Astrocyte (in vitro differentiated cells and primary cell): ENCODE results near the gene PRR5. TPM values are rescaled to one million over a fixed set of nuclear protein-coding genes. Genes with fewer than 3 reads are reported as not detected.

Experiments
- DNase-seq: peaks from one replicate; pipeline ENCODE4 v3.0.0-alpha.2; 2010; ENCODE audit warnings: low read depth
- FAIRE-seq: peaks from 2 replicates; lab custom pipeline; 2011; peaks lifted over from hg19 to GRCh38; lab: Jason Lieb, UNC
- H2AFZ ChIP-seq: 2 replicates; pipeline ENCODE4 v1.6.0; 2012; ENCODE audit warnings: low read depth, low read length, inconsistent platforms
- H3K27ac ChIP-seq: 2 replicates; pipeline ENCODE4 v1.5.1; 2011; ENCODE audit warnings: low read depth, low read length, inconsistent platforms
- H3K27me3 ChIP-seq: 2 replicates; pipeline ENCODE4 v1.6.0; 2011; ENCODE audit warnings: low read length, inconsistent platforms; ENCODE audit not compliant: insufficient read depth
- H3K36me3 ChIP-seq: 2 replicates; pipeline ENCODE4 v1.5.1; 2011; ENCODE audit warnings: low read length, inconsistent platforms; ENCODE audit not compliant: insufficient read depth
- H3K4me1 ChIP-seq: 2 replicates; pipeline ENCODE4 v1.5.1; 2011; ENCODE audit warnings: low read length, inconsistent platforms; ENCODE audit not compliant: insufficient read depth
- H3K4me2 ChIP-seq: 2 replicates; pipeline ENCODE4 v1.6.0; 2012; ENCODE audit warnings: low read length, inconsistent platforms
- H3K4me3 ChIP-seq: 2 replicates; pipeline ENCODE4 v1.5.1; 2011; ENCODE audit warnings: low read depth, mild to moderate bottlenecking, low read length, inconsistent platforms; ENCODE audit not compliant: insufficient read depth
- H3K79me2 ChIP-seq: 2 replicates; pipeline ENCODE4 v1.6.0; 2012; ENCODE audit warnings: mild to moderate bottlenecking, low read length, inconsistent platforms; ENCODE audit not compliant: insufficient read depth
- H3K9ac ChIP-seq: 2 replicates; pipeline ENCODE4 v1.6.0; 2012; ENCODE audit warnings: mild to moderate bottlenecking, low read length, inconsistent platforms
- H3K9me3 ChIP-seq: 2 replicates; pipeline ENCODE4 v1.5.1; 2012; ENCODE audit warnings: low read depth, mild to moderate bottlenecking, low read length, inconsistent platforms; ENCODE audit not compliant: insufficient read depth
- H4K20me1 ChIP-seq: 2 replicates; pipeline ENCODE4 v1.6.0; 2012; ENCODE audit warnings: low read length, inconsistent platforms; ENCODE audit not compliant: insufficient read depth
- H3K27ac Mint-ChIP-seq: one replicate; pipeline ENCODE4 v1.8.0; 2021; ENCODE audit warnings: mild to moderate bottlenecking, mixed read lengths; ENCODE audit not compliant: unreplicated experiment
- H3K27me3 Mint-ChIP-seq: one replicate; pipeline ENCODE4 v1.8.0; 2021; ENCODE audit warnings: low read depth, mixed read lengths; ENCODE audit not compliant: unreplicated experiment
- H3K36me3 Mint-ChIP-seq: one replicate; pipeline ENCODE4 v1.8.0; 2021; ENCODE audit warnings: low read depth, mixed read lengths; ENCODE audit not compliant: unreplicated experiment
- H3K4me1 Mint-ChIP-seq: one replicate; pipeline ENCODE4 v1.8.0; 2021; ENCODE audit warnings: low read depth, mixed read lengths; ENCODE audit not compliant: unreplicated experiment
- H3K4me3 Mint-ChIP-seq: one replicate; pipeline ENCODE4 v1.8.0; 2021; ENCODE audit warnings: mild to moderate bottlenecking, moderate library complexity, mixed read lengths; ENCODE audit not compliant: unreplicated experiment
- H3K9me3 Mint-ChIP-seq: one replicate; pipeline ENCODE4 v1.8.0; 2021; ENCODE audit warnings: mild to moderate bottlenecking, mixed read lengths; ENCODE audit not compliant: unreplicated experiment
- EZH2 ChIP-seq: IDR thresholded peaks from 2 replicates; pipeline ENCODE4 v1.6.1; 2012; ENCODE audit warnings: mild to moderate bottlenecking, low read length, inconsistent platforms; ENCODE audit not compliant: insufficient read depth
- total RNA-seq: library from RNA; stranded (reverse); gene quantifications from 2 replicates; pipeline ENCODE4 v1.2.1, GENCODE V29; 2021
- TF ChIP-seq, protein P1 (sequence below): IDR thresholded peaks from 2 replicates; pipeline ENCODE4 v1.5.1; 2011; ENCODE audit warnings: low read depth, mild to moderate bottlenecking, inconsistent platforms, low read length, moderate library complexity; ENCODE audit not compliant: insufficient read depth

PRR5 gene
- total RNA-seq, 1 donor from 2014 or later, result 23.6 TPM

DNA sequence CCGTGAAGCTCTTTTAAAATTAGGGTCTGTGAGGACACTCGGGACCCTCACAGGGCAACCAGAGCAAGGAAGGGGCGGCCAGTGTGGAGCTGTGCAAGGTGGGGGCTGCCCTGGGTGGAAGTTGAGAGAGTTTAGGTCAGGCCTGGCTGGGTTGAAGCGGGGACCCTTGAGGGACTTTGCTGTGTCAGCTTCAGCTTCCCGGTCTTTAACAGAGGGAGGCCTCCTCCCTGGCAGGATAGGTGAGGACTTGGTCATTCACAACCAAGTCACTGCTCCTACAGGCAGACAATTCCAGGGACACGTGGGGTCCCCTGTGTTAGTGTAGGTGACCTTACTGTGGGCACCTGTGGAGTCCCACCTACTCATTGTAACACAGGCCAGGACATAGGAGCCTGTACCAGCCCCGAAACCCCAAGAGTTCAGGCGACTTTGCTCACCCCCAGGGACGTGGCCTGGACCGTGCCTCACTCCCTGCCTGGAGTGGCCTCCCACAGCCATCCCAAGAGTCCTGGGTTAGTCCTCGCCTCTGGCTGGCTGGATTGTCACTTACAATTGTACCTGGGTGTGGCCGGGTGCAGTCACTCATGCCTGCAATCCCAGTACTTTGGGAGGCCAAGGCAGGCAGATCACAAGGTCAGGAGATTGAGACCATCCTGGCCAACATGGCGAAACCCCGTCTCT lies 31.6 kb downstream of the PRR5 start:
- H2AFZ ChIP-seq, result no peak overlapping the region
- no peaks in the 10 kb centered on the region for H3K79me2 ChIP-seq
- Mint-ChIP-seq H3K27ac (no peak overlapping the region), H3K9me3 (no peaks in the 10 kb centered on the region), H3K27me3 (no peaks in the 10 kb centered on the region), H3K4me3 (no peak overlapping the region), H3K4me1 (no peaks in the 10 kb centered on the region), H3K36me3 (peaks cover 5% of the 10 kb centered on the region)
- no peak overlapping the region for H3K4me3 ChIP-seq
- FAIRE-seq (no peak), DNase-seq (no peak)
- H3K4me1 ChIP-seq, result peaks cover 15% of the 10 kb centered on the region
- H3K36me3 ChIP-seq, result no peaks in the 10 kb centered on the region
- no peak overlapping the region for H3K4me2 ChIP-seq
- no peaks in the 10 kb centered on the region for H3K27me3 ChIP-seq
- H4K20me1 ChIP-seq, result peaks cover 23% of the 10 kb centered on the region
- no peak overlapping the region for H3K27ac ChIP-seq
- no peaks in the 10 kb centered on the region for H3K9me3 ChIP-seq
- TF ChIP-seq, protein P1, sequence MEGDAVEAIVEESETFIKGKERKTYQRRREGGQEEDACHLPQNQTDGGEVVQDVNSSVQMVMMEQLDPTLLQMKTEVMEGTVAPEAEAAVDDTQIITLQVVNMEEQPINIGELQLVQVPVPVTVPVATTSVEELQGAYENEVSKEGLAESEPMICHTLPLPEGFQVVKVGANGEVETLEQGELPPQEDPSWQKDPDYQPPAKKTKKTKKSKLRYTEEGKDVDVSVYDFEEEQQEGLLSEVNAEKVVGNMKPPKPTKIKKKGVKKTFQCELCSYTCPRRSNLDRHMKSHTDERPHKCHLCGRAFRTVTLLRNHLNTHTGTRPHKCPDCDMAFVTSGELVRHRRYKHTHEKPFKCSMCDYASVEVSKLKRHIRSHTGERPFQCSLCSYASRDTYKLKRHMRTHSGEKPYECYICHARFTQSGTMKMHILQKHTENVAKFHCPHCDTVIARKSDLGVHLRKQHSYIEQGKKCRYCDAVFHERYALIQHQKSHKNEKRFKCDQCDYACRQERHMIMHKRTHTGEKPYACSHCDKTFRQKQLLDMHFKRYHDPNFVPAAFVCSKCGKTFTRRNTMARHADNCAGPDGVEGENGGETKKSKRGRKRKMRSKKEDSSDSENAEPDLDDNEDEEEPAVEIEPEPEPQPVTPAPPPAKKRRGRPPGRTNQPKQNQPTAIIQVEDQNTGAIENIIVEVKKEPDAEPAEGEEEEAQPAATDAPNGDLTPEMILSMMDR, result no peak
- TF ChIP-seq EZH2, result no peak
- H3K9ac ChIP-seq, result no peak overlapping the region

DNA sequence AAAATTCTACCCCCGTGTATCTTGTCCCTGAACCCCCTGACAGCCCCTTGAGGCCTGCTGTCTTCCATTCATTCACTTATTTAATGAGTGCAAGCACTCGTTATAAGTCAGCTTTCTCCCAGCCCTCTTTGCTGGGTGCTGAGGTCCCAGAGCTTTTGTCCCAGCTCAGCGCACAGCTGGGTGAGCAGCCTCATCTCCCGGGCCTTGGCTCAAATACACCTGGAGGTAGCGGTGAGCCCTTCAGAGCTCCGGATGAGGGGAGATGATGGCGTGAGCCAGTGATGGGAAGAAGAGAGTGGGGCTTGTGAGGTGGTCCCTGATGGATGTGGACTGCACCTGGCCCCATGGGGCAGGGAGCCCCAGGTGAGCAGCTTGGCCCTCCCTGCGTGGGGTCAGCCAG lies 32.3 kb downstream of the PRR5 start:
- no peak overlapping the region for H3K4me2 ChIP-seq
- H2AFZ ChIP-seq, result no peak overlapping the region
- no peaks in the 10 kb centered on the region for H3K27me3 ChIP-seq
- H3K9me3 Mint-ChIP-seq, result no peaks in the 10 kb centered on the region
- no peaks in the 10 kb centered on the region for H3K4me1 Mint-ChIP-seq
- no peaks in the 10 kb centered on the region for H3K36me3 ChIP-seq
- no peak for TF ChIP-seq EZH2
- TF ChIP-seq, protein P1, result no peak
- no peak overlapping the region for H3K9ac ChIP-seq
- H3K4me3 ChIP-seq, result no peak overlapping the region
- H3K4me3 Mint-ChIP-seq, result no peak overlapping the region
- H3K27ac Mint-ChIP-seq, result no peak overlapping the region
- H3K27me3 Mint-ChIP-seq, result no peaks in the 10 kb centered on the region
- FAIRE-seq (no peak), DNase-seq (no peak)
- H3K79me2 ChIP-seq, result no peaks in the 10 kb centered on the region
- H4K20me1 ChIP-seq, result peaks cover 23% of the 10 kb centered on the region
- H3K36me3 Mint-ChIP-seq, result peaks cover 5% of the 10 kb centered on the region
- peaks cover 18% of the 10 kb centered on the region for H3K4me1 ChIP-seq
- H3K27ac ChIP-seq, result no peak overlapping the region
- no peaks in the 10 kb centered on the region for H3K9me3 ChIP-seq

DNA sequence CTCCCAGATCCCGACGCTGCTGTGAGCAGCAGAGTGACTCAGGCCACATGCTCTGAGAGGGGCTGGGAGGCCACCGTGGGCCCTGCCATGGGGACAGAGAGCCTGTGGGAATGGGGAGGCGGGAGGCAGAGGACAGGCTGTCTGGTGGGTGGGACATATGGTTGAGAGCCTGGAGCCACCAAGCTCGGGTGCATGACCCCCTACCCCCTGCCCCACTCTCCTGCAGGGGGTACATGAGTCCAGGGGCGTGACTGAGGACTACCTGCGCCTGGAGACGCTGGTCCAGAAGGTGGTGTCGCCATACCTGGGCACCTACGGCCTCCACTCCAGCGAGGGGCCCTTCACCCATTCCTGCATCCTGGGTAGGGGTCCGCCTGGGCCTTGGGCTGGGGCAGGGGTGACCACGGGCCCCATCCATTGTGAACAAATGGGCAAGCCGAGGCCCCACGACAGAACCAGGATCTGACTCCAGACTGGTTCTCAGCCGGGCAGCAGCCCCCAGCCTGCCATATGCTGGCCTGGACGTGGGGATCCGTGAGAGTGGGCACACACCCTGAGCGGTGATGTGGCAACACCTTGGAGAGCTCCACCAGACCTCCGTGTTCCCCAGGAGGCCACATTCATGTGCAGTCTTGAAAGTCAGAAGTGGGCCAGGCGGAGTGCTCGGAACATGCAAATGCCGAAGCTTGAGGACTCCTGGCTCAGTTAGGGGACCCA lies 33.0 kb downstream of the PRR5 start:
- Mint-ChIP-seq H3K4me3 (no peak overlapping the region), H3K4me1 (peaks cover 4% of the 10 kb centered on the region), H3K27ac (no peak overlapping the region), H3K27me3 (no peaks in the 10 kb centered on the region), H3K36me3 (peaks cover 5% of the 10 kb centered on the region), H3K9me3 (no peaks in the 10 kb centered on the region)
- Histone ChIP-seq H3K79me2 (no peaks in the 10 kb centered on the region), H2AFZ (no peak overlapping the region), H3K27ac (no peak overlapping the region), H3K27me3 (no peaks in the 10 kb centered on the region), H3K9ac (no peak overlapping the region), H3K36me3 (no peaks in the 10 kb centered on the region), H4K20me1 (peaks cover 23% of the 10 kb centered on the region), H3K9me3 (no peaks in the 10 kb centered on the region), H3K4me3 (no peak overlapping the region), H3K4me1 (peaks cover 17% of the 10 kb centered on the region), H3K4me2 (no peak overlapping the region)
- FAIRE-seq (no peak), DNase-seq (no peak)
- TF ChIP-seq EZH2, result no peak
- TF ChIP-seq, protein P1, result no peak
